Esophagus muscularis mucosa (tissue), 4 donors: Measurements from ENCODE around the gene ABCC10. TPM values are rescaled to one million over a fixed set of nuclear protein-coding genes. Genes with fewer than 3 reads are reported as not detected.

Source experiments
- DNase-seq: peaks from one replicate; pipeline ENCODE4 v3.0.0-alpha.2; 2017; ENCODE audit errors: extremely low spot score
- H3K27ac ChIP-seq, 4 donors: fragments of 200-600 bp; sonication (generic); replicated peaks in 1 of 4; 1 replicate in 3 of 4; 2 replicates in 1 of 4; pipeline ENCODE4 v1.5.1; 2016 to 2019; ENCODE audit warnings: mild to moderate bottlenecking in 1 of 4
- H3K27me3 ChIP-seq, 4 donors: fragments of 200-600 bp; sonication (generic); one replicate each; pipeline versions ENCODE4 v1.5.1 to v1.6.0; 2016 to 2019
- H3K36me3 ChIP-seq, 4 donors: fragments of 200-600 bp; sonication (generic); one replicate each; pipeline ENCODE4 v1.5.1; 2016 to 2019
- H3K4me1 ChIP-seq, 4 donors: fragments of 200-600 bp; sonication (generic); one replicate each; pipeline ENCODE4 v1.5.1; 2016 to 2019
- H3K4me3 ChIP-seq, 4 donors: fragments of 200-600 bp; sonication (generic); 1 replicate in 2 of 4; 2 replicates in 2 of 4; pipeline ENCODE4 v1.5.1; 2016 to 2019; ENCODE audit warnings: mild to moderate bottlenecking in 4 of 4, moderate library complexity in 1 of 4
- H3K9me3 ChIP-seq, 4 donors: fragments of 200-600 bp; sonication (generic); 1 replicate in 3 of 4; 2 replicates in 1 of 4; pipeline ENCODE4 v1.5.1; 2016 to 2019
- EP300 ChIP-seq: sonication (generic); formaldehyde crosslinking; IDR thresholded peaks from one replicate; pipeline ENCODE4 v1.6.1; 2017; ENCODE audit warnings: antibody characterized with exemption
- POLR2A ChIP-seq: fragments of 450-650 bp; IDR thresholded peaks from one replicate; pipeline ENCODE4 v1.6.1; 2017; ENCODE audit warnings: antibody characterized with exemption, moderate library complexity, mild to moderate bottlenecking, low read depth
- POLR2AphosphoS5 ChIP-seq, 2 donors: sonication (generic); formaldehyde crosslinking; IDR thresholded peaks; one replicate each; pipeline ENCODE4 v1.6.1; 2017; ENCODE audit warnings: antibody characterized with exemption in 2 of 2
- WGBS: methylation state at CpG from one replicate; pipeline ENCODE4 v1.1.5; 2018; 5-methylcytosine and 5-hydroxymethylcytosine counted together
- intact Hi-C: fragments of 100-400 bp; cut with DNase I; formaldehyde crosslinking; loops from one replicate; pipeline ENCODE4 v1.15.1; 2023
- total RNA-seq, 4 donors: library from RNA; depleted of rRNA; stranded (reverse); fragments of >200 nt; gene quantifications; one replicate each; pipeline versions ENCODE4 v1.1.0 to v1.2.1, GENCODE V29; 2016
- TF ChIP-seq, protein P1 (sequence below), 3 experiments: fragments of 200-600 bp in 2 of 3; fragments of 450-650 bp in 1 of 3; sonication (generic) in 2 of 3; IDR thresholded peaks; one replicate each; pipeline ENCODE4 v1.5.1; 2017 to 2019; ENCODE audit warnings: antibody characterized with exemption in 3 of 3, mild to moderate bottlenecking in 2 of 3, moderate library complexity in 1 of 3

Gene ABCC10
- total RNA-seq, 4 donors from 2014 or later: 7.6 to 19.4 (median 12.5) TPM

DNA sequence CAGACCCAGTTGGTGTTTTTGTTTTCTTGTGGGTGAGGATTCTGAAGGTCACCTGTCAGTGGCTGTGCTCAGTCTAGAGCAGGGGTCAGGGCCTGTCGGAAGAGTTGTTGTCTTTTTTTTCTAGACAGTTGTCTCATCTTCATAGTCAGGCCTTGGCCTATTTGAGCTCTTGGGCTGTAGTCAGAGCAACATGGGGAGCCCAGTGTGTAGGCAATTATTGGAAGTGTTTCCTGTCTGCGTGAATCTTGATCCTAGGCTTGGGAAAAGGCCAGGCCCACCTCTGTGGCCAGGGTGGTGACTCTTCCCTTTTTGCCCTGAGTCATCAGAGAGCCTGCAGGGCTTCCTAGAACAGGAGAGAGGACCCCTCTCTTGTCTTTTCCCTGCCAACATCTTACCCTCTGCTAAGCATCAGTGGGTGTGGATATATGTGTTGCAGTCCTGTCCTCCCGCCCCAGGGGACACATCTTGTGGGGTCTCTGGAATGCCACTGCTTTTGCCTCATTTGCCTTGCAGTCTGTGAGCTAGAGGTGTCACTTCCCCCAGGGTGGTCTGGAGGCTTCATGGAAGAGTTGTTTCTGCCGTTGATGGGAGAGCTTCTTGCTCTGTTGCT lies 61.4 kb downstream of the ABCC10 start:
- Histone ChIP-seq H3K4me1 (peaks cover 0 to 11% (median 3%) of the 10 kb centered on the region in 4 donors), H3K4me3 (no peak overlapping the region), H3K9me3 (no peaks in the 10 kb centered on the region), H3K27me3 (no peaks in the 10 kb centered on the region), H3K36me3 (peaks cover 0 to 20% (median 6%) of the 10 kb centered on the region in 4 donors), H3K27ac (no peak overlapping the region)
- DNase-seq: no peak
- WGBS: 64% methylated on average over 4 of the region's 4 CpGs
- intact Hi-C loops: no loop called here
- no peak for TF ChIP-seq EP300
- TF ChIP-seq, protein P1, sequence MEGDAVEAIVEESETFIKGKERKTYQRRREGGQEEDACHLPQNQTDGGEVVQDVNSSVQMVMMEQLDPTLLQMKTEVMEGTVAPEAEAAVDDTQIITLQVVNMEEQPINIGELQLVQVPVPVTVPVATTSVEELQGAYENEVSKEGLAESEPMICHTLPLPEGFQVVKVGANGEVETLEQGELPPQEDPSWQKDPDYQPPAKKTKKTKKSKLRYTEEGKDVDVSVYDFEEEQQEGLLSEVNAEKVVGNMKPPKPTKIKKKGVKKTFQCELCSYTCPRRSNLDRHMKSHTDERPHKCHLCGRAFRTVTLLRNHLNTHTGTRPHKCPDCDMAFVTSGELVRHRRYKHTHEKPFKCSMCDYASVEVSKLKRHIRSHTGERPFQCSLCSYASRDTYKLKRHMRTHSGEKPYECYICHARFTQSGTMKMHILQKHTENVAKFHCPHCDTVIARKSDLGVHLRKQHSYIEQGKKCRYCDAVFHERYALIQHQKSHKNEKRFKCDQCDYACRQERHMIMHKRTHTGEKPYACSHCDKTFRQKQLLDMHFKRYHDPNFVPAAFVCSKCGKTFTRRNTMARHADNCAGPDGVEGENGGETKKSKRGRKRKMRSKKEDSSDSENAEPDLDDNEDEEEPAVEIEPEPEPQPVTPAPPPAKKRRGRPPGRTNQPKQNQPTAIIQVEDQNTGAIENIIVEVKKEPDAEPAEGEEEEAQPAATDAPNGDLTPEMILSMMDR (IDR thresholded peaks at IDR 0.05): no peak
- TF ChIP-seq POLR2A: no peak
- TF ChIP-seq POLR2AphosphoS5 (IDR thresholded peaks at IDR 0.05): no peak

DNA sequence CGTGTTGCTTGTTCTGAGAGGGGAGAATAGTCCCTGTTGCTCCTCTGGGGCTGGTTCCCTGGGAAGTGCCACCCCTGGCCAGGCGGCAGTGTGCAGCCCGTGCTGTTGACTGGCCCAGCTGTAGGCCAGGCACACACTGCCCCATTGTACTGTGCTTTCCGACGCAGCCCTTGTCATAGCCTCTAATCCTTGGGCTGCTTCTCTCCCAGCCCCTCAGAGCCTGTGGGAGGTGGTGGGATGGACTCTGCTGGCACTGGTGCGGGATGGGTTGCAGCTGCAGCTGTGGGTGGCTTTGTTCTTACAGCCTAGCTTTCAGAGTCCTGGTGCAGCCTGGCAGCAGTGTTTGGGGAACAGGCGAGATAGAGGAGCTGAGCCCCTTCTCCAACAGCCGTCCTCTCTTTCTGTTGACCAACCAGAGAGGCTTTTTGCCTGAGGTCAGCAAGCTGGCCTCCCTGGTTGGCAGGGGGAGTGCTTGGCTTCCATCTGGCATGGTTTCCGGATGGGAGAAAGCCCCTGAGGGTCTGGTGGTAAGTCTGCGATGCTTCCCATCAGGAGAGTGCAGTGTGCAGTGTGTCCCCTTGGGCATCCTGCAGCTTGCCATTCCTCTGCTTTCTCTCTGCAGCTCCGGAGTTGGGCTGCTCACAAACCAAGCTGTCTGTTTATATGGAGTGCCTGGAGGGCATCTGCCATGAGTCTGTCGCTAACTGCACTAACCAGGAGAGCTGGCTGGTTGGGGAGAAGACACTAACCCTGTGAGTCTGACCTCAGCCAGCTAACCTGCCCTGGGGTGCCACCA lies 62.1 kb downstream of the ABCC10 start:
- H3K4me3 ChIP-seq: no peak overlapping the region
- no peak for TF ChIP-seq POLR2AphosphoS5 (IDR thresholded peaks at IDR 0.05)
- TF ChIP-seq POLR2A: no peak
- TF ChIP-seq, protein P1 (IDR thresholded peaks at IDR 0.05): no peak
- TF ChIP-seq EP300: no peak
- H3K27me3 ChIP-seq: no peaks in the 10 kb centered on the region
- H3K36me3 ChIP-seq: peaks cover 0 to 20% (median 6%) of the 10 kb centered on the region in 4 donors
- no peak for DNase-seq
- WGBS: 87% methylated on average over 5 of the region's 12 CpGs
- no peaks in the 10 kb centered on the region for H3K9me3 ChIP-seq
- peaks cover 0 to 11% (median 7%) of the 10 kb centered on the region in 4 donors for H3K4me1 ChIP-seq
- no peak overlapping the region for H3K27ac ChIP-seq
- intact Hi-C loops: loop anchor here (10.0 kb wide), 1 partner anchor 125 kb away; the partner anchor contains the start of gene ZNF318

DNA sequence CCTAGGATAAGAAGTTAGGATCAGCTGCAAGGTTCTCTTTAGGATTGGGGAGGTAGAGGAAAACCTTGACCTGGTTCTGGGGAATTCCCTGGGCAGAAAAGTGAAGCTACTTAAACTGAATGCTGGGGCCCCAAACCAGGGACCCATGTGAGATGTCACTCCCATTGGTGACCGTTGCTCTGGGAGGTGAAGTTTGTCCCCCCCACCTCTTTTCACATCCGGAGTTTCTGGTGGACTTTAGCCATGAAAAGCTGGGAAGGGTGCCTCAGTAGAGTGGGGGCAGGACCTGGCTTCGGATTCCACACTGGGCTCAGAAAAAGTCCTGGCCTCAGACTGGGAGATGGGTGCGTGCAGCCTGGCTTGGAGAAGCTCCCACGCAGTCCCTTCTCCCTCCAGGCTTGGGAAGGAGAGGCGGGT lies 63.2 kb downstream of the ABCC10 start:
- no peaks in the 10 kb centered on the region for H3K27me3 ChIP-seq
- peaks cover 5 to 21% (median 17%) of the 10 kb centered on the region in 4 donors for H3K4me1 ChIP-seq
- no peak overlapping the region for H3K4me3 ChIP-seq
- TF ChIP-seq POLR2AphosphoS5 (IDR thresholded peaks at IDR 0.05) (no peak), POLR2A (no peak), EP300 (no peak)
- TF ChIP-seq, protein P1 (IDR thresholded peaks at IDR 0.05): no peak
- no peak overlapping the region for H3K27ac ChIP-seq
- no peak for DNase-seq
- intact Hi-C loops: loop anchor here (10.0 kb wide), 1 partner anchor 126 kb away; the partner anchor contains the start of gene ZNF318
- no peaks in the 10 kb centered on the region for H3K9me3 ChIP-seq
- H3K36me3 ChIP-seq: peaks cover 0 to 15% (median 6%) of the 10 kb centered on the region in 4 donors
- 87% methylated on average over 4 of the region's 6 CpGs for WGBS

GRCh38 chr6:43491750-43492661 lies 64.7 kb downstream of the ABCC10 start:
- no peaks in the 10 kb centered on the region for H3K9me3 ChIP-seq
- H3K36me3 ChIP-seq: peaks cover 0 to 7% (median 2%) of the 10 kb centered on the region in 4 donors
- intact Hi-C loops: loop anchor here (10.0 kb wide), 1 partner anchor 127 kb away; the partner anchor contains the start of gene ZNF318
- peak overlapping the region; percentile 61 to 76 (median 67) for H3K27ac ChIP-seq
- H3K27me3 ChIP-seq: no peaks in the 10 kb centered on the region
- WGBS: 59% methylated on average over 9 of the region's 10 CpGs
- H3K4me3 ChIP-seq: peak overlapping the region in 2 of 4 donors; percentile 11 to 36
- H3K4me1 ChIP-seq: peaks cover 20 to 35% (median 32%) of the 10 kb centered on the region in 4 donors
- peak; percentile 95 for DNase-seq
- no peak for TF ChIP-seq EP300
- peak; percentile 58 to 63 for TF ChIP-seq POLR2AphosphoS5 (IDR thresholded peaks at IDR 0.05)
- TF ChIP-seq POLR2A: no peak
- TF ChIP-seq, protein P1 (IDR thresholded peaks at IDR 0.05): no peak
